Activated T-helper 1 cell treated with anti-CD3 and anti-CD28 coated beads, Interleukin-2, amount 50 U/mL, for 16 hours (primary cell): ENCODE measurements around the gene UBE2B.
"Not testable (repeated sequence)": the region's sequence is repeated elsewhere in the genome, so short reads cannot be mapped to it uniquely, and the experiment has no call there.

ENCODE experiments used
- DNase-seq, 2 donors: peaks; one replicate each; pipeline ENCODE4 v3.0.0-alpha.2; 2020; ENCODE audit warnings: low read depth in 1 of 2, low spot score in 1 of 2

Gene UBE2B

GRCh38 chr5:134370871-134371833 lies at the start of gene UBE2B:
UBE2B (plus strand) TSS chr5:134371569; CDS start chr5:134371596, 27 bp downstream.
- peak; percentile 93 to 98 for DNase-seq

DNA sequence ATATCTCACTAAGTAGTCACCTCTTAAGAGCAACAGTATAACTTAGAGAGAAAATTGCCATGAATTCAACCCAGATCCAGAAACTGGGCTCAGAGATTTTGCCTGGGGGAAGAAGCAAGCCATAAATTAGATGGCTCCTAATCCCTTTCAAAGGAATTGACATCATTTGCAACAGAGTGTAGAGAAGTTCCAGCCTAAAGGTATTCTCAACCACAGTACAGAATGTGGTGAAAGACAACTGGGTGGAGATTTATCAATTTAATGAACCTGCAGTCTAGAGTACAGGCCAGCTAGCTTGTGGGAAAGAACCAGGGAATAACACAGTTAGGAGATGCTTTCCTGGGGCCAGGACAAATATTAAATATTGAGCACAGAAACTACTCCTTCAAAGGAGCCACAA lies 44.0 kb upstream of the UBE2B start:
- no peak for DNase-seq

DNA sequence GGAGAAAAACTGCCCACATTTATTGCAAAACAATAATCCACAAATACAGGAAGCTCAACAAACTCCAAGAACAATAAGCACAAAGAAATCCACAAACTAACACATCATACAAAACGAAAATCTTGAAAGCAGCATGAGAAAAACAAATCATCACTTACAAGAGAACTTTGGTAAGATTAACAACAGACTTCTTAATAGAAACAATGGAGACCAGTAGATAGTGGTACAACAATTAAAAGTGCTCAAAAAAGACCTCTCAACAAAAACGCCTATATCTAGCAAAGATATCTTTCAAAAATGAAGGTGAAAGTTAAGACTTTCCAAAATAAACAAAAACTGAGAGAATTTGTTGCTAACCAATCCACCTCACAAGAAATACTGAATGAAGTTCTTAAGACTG lies 42.8 kb upstream of the UBE2B start:
- DNase-seq, result no peak

- DNase-seq, result not testable (repeated sequence)
Observed at GRCh38 chr5:134336833-134337232, 34.5 kb upstream of the UBE2B start.

DNA sequence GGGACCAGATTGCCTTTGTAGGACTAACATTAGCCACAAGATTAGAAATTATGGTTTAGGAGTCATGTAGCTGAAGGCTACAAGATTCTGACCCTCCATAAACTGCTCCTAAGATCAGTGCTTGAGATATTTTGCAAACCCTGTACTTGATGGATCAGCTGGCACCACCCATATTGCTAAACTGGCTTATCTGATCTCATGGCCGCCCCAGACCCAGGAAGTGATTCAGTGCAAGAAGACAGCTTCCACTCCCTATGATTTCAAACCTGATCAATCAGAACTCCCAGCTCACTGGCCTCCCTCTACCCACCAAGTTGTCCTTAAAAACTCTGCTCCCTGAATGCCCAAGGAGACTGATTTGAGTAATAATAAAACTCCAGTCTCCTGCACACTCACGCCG lies 27.9 kb upstream of the UBE2B start:
- not testable (repeated sequence) for DNase-seq

GRCh38 chr5:134345476-134345875 lies 25.9 kb upstream of the UBE2B start:
- DNase-seq, result not testable (repeated sequence)

DNA sequence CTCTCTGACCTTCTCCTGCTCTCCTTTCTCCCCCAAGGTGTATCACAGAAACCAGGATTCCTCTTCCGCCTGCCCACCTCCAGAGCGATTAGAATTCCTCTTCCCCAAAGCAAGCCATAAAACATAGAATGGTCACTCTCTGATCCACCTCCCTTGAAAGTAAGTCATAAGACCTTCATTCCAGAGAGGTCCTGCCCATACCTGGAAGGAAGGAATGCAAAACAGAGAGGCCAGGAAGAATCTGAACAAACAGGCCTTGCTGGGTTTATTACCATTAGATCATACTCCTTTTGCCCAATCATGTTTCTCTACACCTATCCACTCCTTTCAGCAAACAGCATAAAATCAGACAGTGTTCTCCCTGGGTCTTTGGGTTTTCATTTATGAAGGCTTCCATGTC lies 25.4 kb upstream of the UBE2B start:
- no peak for DNase-seq

- no peak for DNase-seq
Observed at GRCh38 chr5:134349463-134349862, 21.9 kb upstream of the UBE2B start.

DNA sequence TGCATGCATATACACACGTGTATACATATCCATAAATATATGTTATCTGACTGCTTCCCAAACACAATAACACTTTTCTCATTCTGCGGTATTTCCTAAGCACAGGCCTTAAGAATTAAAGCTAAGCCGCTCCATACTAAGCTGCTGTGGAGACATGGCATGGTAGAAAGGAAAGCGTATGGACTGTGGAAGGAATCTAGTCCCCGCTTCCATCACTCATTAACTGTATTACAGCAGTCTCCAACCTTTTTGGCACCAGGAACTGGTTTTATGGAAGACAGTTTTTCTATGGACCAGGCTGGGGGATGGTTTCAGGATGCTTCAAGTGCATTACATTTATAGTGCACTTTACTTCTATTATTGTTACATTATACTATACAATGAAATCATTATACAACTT lies 15.7 kb upstream of the UBE2B start:
- DNase-seq, result no peak

GRCh38 chr5:134365604-134366003 lies 5.8 kb upstream of the UBE2B start:
- no peak for DNase-seq

- DNase-seq, result no peak
Observed at GRCh38 chr5:134370311-134370870, 978 bp upstream of the UBE2B start.

DNA sequence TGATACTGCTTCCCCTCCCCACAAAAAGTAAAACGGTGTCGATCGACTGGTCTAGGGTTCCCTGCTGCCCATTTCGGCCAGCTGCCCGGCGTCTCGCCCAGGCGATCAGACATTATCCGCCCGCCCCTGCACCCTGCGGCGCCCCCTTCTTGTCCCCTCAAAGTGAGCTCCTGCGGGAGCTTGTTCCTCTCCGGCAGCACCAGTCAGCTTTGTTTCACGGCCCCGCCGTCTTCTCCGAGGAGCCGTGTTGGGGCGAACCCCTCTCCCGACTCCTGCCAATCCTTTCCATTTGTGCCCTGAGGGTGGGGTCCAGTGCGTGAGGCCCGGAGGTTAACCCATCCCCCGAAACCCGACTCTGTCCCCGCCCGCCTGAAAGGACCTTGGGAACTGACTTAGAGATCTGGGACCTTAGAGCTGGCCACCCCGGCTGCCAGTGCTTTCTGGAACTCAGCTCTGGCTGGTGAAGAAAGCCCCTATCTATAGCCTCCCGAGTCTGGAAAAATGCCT lies 518 bp downstream of the UBE2B start:
- DNase-seq, result peak; percentile 8 to 19

GRCh38 chr5:134373633-134374032 lies 2.3 kb downstream of the UBE2B start:
- not testable (repeated sequence) for DNase-seq

DNA sequence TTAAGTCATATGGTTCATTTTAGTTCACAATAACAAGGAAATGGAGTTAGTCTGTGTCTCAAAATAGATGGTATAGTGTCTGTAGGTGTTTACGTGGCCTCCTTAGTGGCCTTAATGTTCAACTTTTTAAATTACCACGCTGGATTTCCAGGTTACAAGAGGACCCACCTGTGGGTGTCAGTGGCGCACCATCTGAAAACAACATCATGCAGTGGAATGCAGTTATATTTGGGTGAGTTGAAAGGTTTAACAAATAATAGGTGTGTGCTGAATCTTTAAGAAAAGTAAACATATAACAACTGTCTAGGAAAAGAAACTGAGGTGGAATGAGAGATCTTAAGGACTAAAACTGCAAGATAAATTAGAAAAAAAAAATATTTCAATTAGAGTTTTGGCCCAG lies 2.9 kb downstream of the UBE2B start:
- DNase-seq, result no peak

DNA sequence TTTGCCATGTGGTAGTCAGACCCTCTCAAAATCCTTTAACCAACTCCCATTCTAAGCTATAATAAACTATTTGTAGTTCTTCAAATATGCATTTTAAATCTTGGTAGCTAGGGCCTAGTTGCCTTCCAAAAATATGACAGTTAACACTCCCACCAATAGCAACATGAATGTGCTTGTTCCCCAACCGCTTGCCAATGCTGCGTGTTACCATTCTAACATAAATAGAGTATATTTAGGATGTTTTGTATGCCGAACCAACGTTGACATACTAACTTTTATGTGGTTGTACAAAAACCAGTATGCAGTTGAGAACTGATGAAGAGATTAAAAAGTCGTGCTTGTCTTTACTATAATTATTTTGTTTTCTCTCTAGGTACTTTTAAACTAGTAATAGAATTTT lies 9.0 kb downstream of the UBE2B start:
- DNase-seq, result no peak

- not testable (repeated sequence) for DNase-seq
Observed at GRCh38 chr5:134382204-134382603, 10.8 kb downstream of the UBE2B start.

- no peak for DNase-seq
Observed at GRCh38 chr5:134383980-134384697, 12.8 kb downstream of the UBE2B start.

DNA sequence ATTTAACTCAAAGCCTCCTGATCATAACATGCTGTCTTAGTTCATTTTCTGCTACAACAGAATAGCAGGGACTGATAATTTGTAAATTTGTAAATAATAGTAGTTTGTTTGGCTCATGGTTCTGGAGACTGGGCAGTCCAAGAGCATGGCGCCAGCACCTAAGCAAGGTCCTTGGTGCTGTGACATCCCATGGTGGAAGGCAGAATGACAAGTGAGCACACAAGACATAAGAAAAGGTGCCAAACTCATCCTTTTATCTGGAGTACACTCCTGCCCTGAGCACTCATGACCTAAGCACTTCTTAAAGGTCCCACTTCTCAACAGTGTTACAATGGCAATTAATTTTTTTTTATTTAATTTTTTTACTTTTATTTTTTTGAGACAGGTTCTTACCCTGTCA lies 16.1 kb downstream of the UBE2B start:
- no peak for DNase-seq

DNA sequence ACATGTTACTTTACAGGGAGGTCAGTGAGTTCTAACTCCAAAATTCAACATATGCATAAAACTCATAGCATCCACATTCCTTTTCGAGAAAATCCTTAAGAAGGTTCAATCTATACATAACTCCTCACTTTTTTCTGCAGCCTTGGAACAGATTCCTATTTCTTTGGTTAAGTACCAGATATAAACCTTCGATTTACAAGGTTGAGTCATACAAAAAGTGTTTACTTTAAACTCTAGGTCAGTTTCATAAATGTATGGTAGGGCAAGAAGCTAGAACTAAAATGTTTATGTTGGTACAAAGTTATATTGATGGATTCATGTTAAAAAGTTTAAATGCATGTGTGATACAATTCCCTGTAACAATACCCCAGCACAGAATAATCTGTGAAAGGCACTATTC lies 20.9 kb downstream of the UBE2B start:
- no peak for DNase-seq

GRCh38 chr5:134394932-134395331 lies 23.6 kb downstream of the UBE2B start:
- DNase-seq, result no peak

DNA sequence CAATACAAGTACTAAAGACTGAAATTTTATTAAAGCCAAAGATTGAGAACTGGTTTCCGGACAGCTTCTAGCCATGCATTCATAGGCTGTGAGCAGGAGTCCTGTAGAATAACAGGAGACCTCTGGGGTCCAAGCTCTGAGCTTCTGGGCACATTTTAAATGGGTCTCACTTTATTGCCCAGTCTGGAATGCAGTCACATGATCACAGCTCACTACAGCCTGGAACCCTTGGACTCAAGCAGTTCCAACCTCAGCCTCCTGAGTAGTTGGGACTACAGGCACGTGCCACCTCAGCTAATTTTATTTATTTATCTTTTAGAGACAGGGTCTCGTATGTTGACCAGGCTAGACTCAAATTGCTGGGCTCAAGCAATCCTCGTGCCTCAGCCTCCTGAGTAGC lies 24.9 kb downstream of the UBE2B start:
- DNase-seq, result no peak

DNA sequence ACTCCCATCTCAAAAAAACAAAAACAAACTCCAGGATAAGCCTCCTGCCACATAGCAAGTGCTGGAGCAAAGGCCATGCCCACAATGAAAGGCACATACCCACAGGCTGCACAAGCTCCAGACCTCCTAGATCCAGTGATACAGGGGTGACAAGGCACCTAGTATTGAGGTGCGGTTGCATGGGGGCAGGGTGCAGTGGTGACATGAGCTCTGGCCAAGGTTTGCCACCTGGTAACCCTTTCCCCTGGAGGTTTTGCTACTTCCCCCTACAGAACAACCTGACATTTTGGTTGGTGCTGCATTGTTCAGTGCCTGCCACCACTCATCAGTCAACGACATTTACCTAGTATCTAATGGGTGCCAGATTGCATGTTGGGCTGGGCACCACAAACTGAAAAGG lies 25.8 kb downstream of the UBE2B start:
- DNase-seq, result no peak
